ENCODE data around the gene TAC3.
"Not testable (repeated sequence)": the region's sequence is repeated elsewhere in the genome, so short reads cannot be mapped to it uniquely, and the experiment has no call there.

The TAC3 gene

GRCh38 chr12:57031789-57032188, 15.5 kb upstream of the TAC3 start:
- DNase-seq, result no peak

DNA sequence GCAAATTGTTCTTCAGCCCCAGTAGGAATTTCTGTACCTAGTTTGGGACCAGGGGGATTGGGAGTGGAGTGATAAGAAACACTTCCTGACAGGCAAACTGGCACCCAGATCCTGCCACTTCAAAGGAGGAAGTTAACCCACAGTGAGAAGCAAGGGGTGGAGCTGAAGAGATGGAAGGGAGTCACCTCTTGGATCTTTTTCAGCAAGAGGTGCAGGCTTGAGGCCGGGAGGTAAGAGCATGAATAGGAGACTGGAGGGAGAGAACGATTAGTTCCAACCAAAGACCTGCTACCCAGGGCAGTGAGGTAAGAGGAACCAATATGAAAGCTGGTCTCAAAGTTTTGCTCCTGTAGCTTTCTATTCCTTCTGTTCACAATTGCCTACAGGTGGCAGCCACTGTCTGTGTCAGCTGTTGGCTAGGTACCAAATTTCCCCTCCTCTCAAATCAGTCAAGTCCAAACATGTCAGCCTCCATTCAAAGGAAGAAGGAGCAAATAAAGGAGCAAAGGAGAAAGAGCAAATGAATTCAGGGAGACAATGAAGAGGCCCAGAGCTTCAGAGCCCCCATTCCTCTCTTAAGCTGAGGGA, 14.9 kb upstream of the TAC3 start:
- no peak for DNase-seq

DNA sequence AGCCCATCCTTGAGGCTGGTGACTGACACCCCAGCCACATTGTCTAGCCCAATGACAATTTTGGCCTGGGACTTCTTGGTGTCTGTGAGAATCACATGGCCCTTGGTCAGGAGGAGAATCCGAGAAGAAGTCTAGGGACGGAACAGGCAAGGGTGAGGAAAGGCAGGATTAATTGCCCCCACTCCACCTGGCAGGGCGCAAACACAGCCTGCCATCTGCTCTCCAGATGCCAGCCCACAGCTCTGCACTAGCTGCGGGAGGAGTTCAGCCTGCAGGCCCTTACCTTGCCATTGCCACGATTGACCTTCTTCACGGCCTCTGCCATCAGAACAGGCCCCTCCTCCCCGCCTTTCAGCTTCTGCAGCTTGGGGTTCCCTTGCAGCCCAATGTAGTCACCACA, 13.1 kb upstream of the TAC3 start:
- DNase-seq, result no peak

- DNase-seq, result no peak
These were observed 11.4 kb upstream of the TAC3 start for GRCh38 chr12:57027805-57028153.

GRCh38 chr12:57027011-57027804, 10.9 kb upstream of the TAC3 start:
- DNase-seq, result peak; percentile 24

- DNase-seq, result no peak
These were observed 8.9 kb upstream of the TAC3 start for GRCh38 chr12:57025196-57025595.

GRCh38 chr12:57022324-57022723, 6.0 kb upstream of the TAC3 start:
- not testable (repeated sequence) for DNase-seq

- no peak for DNase-seq
These were observed 3.8 kb upstream of the TAC3 start for GRCh38 chr12:57019983-57020719.

- no peak for DNase-seq
These were observed 2.6 kb upstream of the TAC3 start for GRCh38 chr12:57018906-57019305.

DNA sequence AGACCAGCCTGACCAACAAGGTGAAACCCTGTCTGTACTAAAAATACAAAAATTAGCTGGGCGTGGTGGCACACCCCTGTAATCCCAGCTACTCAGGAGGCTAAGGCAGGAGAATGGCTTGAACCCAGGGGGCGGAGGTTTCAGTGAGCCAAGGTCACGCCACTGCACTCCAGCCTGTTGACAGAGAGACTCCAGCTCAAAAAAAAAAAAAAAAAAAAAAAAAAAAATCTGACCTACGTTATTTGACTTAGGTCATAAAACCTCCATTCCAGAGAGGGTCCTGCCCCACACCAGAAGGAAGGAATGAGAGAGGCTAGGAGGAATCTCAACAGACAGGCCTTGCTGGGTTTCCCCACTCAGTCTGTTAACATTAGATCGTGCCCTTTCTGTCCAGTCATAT, 2.0 kb upstream of the TAC3 start:
- not testable (repeated sequence) for DNase-seq

DNA sequence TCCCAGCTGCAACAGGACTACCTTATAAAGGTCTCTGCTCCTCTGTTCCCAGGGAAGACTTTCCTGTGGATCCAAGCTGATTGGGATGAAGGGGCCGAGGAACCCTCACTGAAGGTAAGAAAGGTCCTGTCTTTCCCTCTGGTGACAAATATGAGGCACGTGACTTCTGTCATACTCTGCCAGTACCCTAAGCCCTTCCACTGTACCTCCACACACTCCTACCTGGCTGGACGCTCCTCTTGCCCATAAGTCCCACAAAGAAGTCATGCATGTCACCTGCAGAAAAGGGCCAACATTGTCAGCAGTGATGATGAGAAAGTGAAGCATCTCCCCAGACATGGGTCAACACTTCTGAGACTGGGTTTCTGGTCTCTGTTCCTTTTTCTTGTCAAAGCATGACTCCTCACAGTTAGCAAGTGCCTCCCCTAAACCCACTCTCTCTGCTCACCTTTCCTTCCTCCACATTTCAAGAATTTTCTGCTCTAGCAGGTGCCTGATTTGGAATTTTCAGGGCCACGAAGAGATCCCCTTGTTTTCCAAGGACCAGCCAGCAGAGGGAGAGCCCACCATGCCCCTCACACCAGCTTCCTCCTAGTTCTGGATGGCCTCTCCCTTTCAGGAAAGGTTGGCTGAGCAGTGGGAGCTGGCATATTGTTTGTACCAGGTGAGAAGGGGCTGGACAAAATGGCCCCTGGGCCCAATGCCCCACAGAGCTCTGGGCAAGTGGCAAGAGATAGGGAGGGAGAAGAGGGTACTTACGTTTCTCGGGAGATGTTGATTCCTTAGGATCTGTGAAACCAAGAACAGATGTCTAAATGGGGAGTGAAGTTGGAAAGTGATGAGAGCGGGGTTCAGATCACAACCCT, 3.5 kb downstream of the TAC3 start:
- DNase-seq, result no peak

DNA sequence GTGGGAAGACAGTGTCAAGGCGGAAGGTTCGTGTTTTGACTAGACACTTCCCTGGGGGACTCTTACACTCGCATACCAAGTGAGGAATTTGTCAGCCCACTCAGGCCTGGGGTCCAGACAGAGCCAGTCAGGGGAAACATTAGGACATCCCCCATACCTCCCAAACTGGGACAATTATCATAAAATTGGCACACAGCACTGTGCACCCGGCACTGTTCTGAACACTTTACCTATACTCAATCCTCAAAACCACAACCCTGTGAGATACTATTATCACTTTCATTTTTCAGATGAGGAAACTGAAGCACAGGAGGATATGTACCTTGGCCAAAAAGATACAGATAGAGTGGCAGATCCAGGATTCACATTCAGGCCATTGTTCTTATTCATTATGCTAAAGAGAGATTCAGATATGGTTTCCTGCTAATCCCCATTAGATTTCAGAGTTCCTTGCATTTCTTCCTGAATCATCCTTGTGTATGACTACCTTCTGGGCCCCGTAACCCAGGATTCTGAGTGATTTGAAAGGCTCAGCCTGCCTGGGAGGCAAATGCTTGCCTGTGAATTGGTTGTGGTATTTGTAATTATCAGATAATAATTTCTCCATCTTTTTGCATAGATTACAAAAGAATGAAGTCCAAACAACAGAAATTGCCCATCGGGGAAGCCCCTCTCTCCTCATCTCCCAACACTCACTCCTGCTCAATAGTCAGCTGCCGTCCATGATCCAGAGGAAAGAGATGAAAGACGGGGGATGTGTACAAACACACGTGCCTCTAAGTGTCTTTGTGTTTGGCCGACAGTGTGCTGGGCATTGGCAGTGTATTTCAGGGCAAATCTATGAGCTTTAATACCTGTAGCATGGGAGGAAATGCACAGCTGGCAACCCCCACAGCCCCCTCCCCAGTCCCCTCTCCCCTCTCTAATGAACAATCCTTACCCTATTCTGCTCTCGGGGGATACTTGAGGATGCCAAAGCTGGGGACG, 4.6 kb downstream of the TAC3 start:
- DNase-seq, result no peak

DNA sequence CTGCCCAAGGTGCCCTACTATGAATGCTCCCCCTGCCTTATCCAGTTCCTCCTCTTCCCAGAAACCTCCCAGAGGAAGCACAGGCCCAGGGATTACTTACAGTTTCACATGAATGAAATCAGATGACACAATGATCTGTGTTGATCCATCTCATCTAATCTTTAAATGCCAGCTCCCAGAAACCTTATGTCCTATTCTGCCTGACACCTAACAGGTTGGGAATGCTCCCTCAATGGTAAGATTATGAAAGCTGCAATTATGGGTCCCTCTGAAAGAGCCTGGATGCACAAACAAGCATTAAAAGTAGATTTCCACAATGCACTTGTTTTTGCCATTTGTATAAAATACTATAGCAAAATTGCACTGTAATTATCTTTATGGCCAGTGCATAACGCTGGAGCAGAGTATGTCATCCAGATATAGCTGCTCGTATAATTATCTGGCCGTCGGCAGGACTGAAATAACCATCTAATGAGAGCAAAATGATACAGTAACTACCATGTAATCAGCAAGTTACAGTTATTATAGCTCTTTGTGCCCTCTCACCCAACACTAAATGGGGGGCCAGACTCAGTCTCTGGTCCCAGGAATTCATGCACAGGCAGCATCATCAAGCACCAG, 5.6 kb downstream of the TAC3 start:
- DNase-seq, result peak; percentile 99

GRCh38 chr12:57009949-57010626, 6.2 kb downstream of the TAC3 start:
- no peak for DNase-seq

DNA sequence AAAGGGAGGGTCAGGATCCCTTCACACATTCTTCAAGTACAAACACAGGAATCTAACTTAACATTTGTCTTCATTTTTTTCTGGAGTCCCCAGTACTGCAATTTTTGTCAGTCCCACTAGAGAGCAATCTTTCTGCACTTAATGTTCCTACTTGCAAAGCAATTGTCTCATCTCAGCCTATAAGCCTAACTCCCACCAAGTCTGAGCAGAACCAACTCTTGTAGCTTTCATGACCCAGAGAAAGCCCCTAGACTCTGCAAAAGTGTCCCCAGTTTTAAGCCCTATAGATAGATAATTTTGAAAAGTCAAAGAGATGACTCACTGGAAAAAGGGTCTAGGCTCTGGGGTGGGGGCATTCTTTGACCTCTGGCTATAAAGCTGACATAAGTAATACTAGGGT, 8.2 kb downstream of the TAC3 start:
- DNase-seq, result peak; percentile 53

DNA sequence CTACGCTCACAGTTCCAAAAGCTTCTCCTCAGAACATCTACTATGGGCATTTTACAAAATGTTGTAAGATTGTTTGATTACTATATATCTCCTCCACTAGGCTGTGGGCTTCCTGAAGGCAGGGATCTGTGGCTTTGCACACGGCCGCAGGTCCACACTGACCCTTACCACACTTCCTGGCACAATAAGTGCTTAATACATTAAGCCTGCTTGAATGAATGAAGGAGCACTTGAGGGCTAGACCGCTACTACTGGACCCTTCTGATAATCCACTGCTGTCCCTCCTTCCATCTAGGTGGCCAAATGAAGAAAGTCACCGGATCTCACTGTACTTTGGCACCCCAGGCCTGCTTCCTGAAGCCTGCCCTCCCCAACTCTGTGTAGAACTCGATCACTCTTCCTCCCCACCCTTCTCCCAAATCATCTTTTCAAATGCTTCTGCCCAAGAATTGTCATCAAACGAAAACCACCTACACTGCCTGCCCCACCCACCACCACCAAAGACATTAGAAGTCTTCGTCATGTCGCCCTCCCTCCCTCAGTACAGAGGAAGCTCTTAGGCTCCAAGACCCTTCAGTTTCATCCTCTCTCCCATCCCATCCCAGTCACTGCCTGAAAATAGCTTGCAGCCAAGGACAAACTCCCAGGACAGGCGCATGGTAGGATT, 9.4 kb downstream of the TAC3 start:
- DNase-seq, result no peak

GRCh38 chr12:57005980-57006808, 10.1 kb downstream of the TAC3 start, which contains the start of gene ZBTB39:
TSS of gene ZBTB39 (minus strand) at chr12:57006546. CDS start at chr12:57004917, 1,629 bp downstream.
- DNase-seq, result peak; percentile 42

GRCh38 chr12:57004651-57005050, 11.7 kb downstream of the TAC3 start:
- DNase-seq, result no peak

- no peak for DNase-seq
These were observed 12.9 kb downstream of the TAC3 start for GRCh38 chr12:57003395-57003794.
